ENCODE measurements around the gene NPEPL1. TPM values are rescaled to one million over a fixed set of nuclear protein-coding genes. Genes with fewer than 3 reads are reported as not detected.

Gene NPEPL1
- total RNA-seq, 1 experiment from 2014 or later, result 31.1 TPM

GRCh38 chr20:58740356-58741308 is 48.0 kb downstream of the NPEPL1 start:
- Histone ChIP-seq H3K18ac (ENCODE audit: insufficient read length, low read depth, low read length) (no peak overlapping the region), H2BK15ac (ENCODE audit: low read depth, low read length) (no peak overlapping the region), H3K27me3 (ENCODE audit: insufficient read depth, low read length) (no peaks in the 10 kb centered on the region), H3K9me3 (ENCODE audit: control insufficient read depth, low read depth, low read length) (no peaks in the 10 kb centered on the region), H3K27ac (ENCODE audit: insufficient read length, low read depth, low read length) (no peak overlapping the region), H3K4ac (ENCODE audit: low read depth, low read length) (no peak overlapping the region), H4K20me1 (ENCODE audit: control insufficient read depth, insufficient read depth, insufficient read length) (no peaks in the 10 kb centered on the region), H3T11ph (ENCODE audit: low read length) (no peak overlapping the region), H2AFZ (ENCODE audit: low read length) (no peak overlapping the region), H2BK20ac (ENCODE audit: low read depth, low read length, poor library complexity, severe bottlenecking) (no peak overlapping the region), H3K23me2 (ENCODE audit: insufficient read length, low read depth, low read length, poor library complexity, severe bottlenecking) (no peaks in the 10 kb centered on the region), H2BK5ac (ENCODE audit: insufficient read length, low read length) (no peak overlapping the region), H3K4me1 (ENCODE audit: insufficient read depth, low read length) (no peaks in the 10 kb centered on the region), H4K8ac (replicated peaks; ENCODE audit: insufficient read length, low read depth, low read length) (no peak overlapping the region), H3K9ac (ENCODE audit: extremely low read depth, insufficient read length, low read length) (no peak overlapping the region), H2AK5ac (ENCODE audit: insufficient read length, low read length) (no peak overlapping the region), H4K5ac (ENCODE audit: insufficient read length, low read depth, low read length) (no peak overlapping the region), H3K4me2 (ENCODE audit: insufficient read depth, insufficient read length, low read length) (no peak overlapping the region), H3K79me1 (ENCODE audit: insufficient read depth, low read depth, low read length, poor library complexity, severe bottlenecking) (no peaks in the 10 kb centered on the region), H3K14ac (ENCODE audit: insufficient read depth, low read length) (no peak overlapping the region), H3K23ac (ENCODE audit: insufficient read length, low read depth, low read length) (no peak overlapping the region), H2BK120ac (ENCODE audit: low read depth, low read length, poor library complexity, severe bottlenecking) (no peak overlapping the region), H4K91ac (ENCODE audit: insufficient read length, low read depth, low read length) (no peak overlapping the region), H3K79me2 (ENCODE audit: insufficient read depth, low read length) (no peaks in the 10 kb centered on the region), H2BK12ac (ENCODE audit: insufficient read length, low read depth, low read length) (no peak overlapping the region), H3K56ac (ENCODE audit: insufficient read length, low read depth, low read length) (no peak overlapping the region)
- H3K4me3 Mint-ChIP-seq, result no peak overlapping the region
- TF ChIP-seq CTCF (conservative IDR thresholded peaks at IDR 0.05), result no peak
- H3K27ac Mint-ChIP-seq, result no peak overlapping the region
- peaks cover 0 to under 1% of the 10 kb centered on the region in 2 experiments; a peak in 2 of 4 replicates for H3K4me1 Mint-ChIP-seq
- WGBS (ENCODE audit: extremely low coverage, insufficient read length, low lambda C conversion rate), result 100% methylated on average over 2 of the region's 10 CpGs
- H3K27me3 Mint-ChIP-seq (ENCODE audit: low read depth), result peaks cover 29% of the 10 kb centered on the region
- H3K9me3 Mint-ChIP-seq, result peaks cover 8 to 20% of the 10 kb centered on the region in 2 experiments; a peak in 4 of 5 replicates
- no peak for DNase-seq
- H3K36me3 Mint-ChIP-seq (ENCODE audit: insufficient read depth in 1 of 3, low read depth in 3 of 3), result peaks cover 0 to 8% (median 3%) of the 10 kb centered on the region in 3 experiments; a peak in 1 of 7 replicates

All from H9 (cell line).